B cell (primary cell): ENCODE results near the gene FHDC1.

ENCODE experiments used
- CTCF ChIP-seq: fragments of 200-600 bp; IDR thresholded peaks from one replicate; pipeline ENCODE4 v1.8.0; 2022; ENCODE audit warnings: antibody characterized with exemption, mild to moderate bottlenecking
- EZH2 ChIP-seq: IDR thresholded peaks from 2 replicates; pipeline ENCODE4 v1.6.1; 2012; ENCODE audit warnings: borderline replicate concordance, low read depth, mild to moderate bottlenecking, moderate library complexity, low read length; ENCODE audit not compliant: insufficient read depth, poor library complexity, severe bottlenecking

GRCh38 chr4:152988721-152989553, 52.8 kb downstream of the FHDC1 start:
- no peak for TF ChIP-seq CTCF
- no peak for TF ChIP-seq EZH2
